Nephron (organoid): ENCODE data around the gene PCNX1.

Experiments
- H3K27ac Mint-ChIP-seq, 3 experiments: 2 replicates each; pipeline ENCODE4 v1.8.0; 2020; ENCODE audit warnings: mixed read lengths in 3 of 3, mild to moderate bottlenecking in 2 of 3, moderate library complexity in 1 of 3
- H3K27me3 Mint-ChIP-seq: 2 replicates; pipeline ENCODE4 v1.8.0; 2021; ENCODE audit warnings: low read depth, mild to moderate bottlenecking, moderate library complexity, mixed read lengths
- H3K36me3 Mint-ChIP-seq: 2 replicates; pipeline ENCODE4 v1.8.0; 2020; ENCODE audit warnings: low read depth, mixed read lengths
- H3K4me1 Mint-ChIP-seq: 2 replicates; pipeline ENCODE4 v1.8.0; 2020; ENCODE audit warnings: mixed read lengths
- H3K4me3 Mint-ChIP-seq, 3 experiments: 2 replicates each; pipeline ENCODE4 v1.8.0; 2020; ENCODE audit warnings: mild to moderate bottlenecking in 3 of 3, mixed read lengths in 3 of 3, moderate library complexity in 2 of 3
- H3K9me3 Mint-ChIP-seq: 2 replicates; pipeline ENCODE4 v1.8.0; 2020; ENCODE audit warnings: mixed read lengths
- CTCF ChIP-seq, 3 experiments: fragments of 200-600 bp; sonication (generic); IDR thresholded peaks; one replicate each; pipeline ENCODE4 v1.5.0; 2021; ENCODE audit warnings: antibody characterized with exemption in 3 of 3; ENCODE audit not compliant: unreplicated experiment in 3 of 3

The PCNX1 gene

GRCh38 chr14:71078500-71078899 lies 171.2 kb downstream of the PCNX1 start:
- Mint-ChIP-seq H3K27ac (no peak overlapping the region), H3K9me3 (peaks cover 51% of the 10 kb centered on the region), H3K4me3 (no peak overlapping the region), H3K36me3 (peaks cover 96% of the 10 kb centered on the region), H3K27me3 (peaks cover 3% of the 10 kb centered on the region), H3K4me1 (no peaks in the 10 kb centered on the region)
- TF ChIP-seq CTCF (IDR thresholded peaks at IDR 0.05; ENCODE audit: unreplicated experiment in 3 of 3), result no peak

- Mint-ChIP-seq H3K36me3 (peaks cover 88% of the 10 kb centered on the region), H3K27ac (peak overlapping the region in 2 of 3 experiments; percentile 33 to 43), H3K4me1 (no peaks in the 10 kb centered on the region), H3K9me3 (peaks cover 6% of the 10 kb centered on the region), H3K4me3 (no peak overlapping the region), H3K27me3 (no peaks in the 10 kb centered on the region)
- no peak for TF ChIP-seq CTCF (IDR thresholded peaks at IDR 0.05; ENCODE audit: unreplicated experiment in 3 of 3)
These were observed 179.3 kb downstream of the PCNX1 start for GRCh38 chr14:71086567-71086966.

GRCh38 chr14:71089971-71090370 lies 182.7 kb downstream of the PCNX1 start:
- no peak overlapping the region for H3K4me3 Mint-ChIP-seq
- peaks cover 90% of the 10 kb centered on the region for H3K36me3 Mint-ChIP-seq
- H3K4me1 Mint-ChIP-seq, result no peaks in the 10 kb centered on the region
- H3K9me3 Mint-ChIP-seq, result peaks cover 9% of the 10 kb centered on the region
- no peaks in the 10 kb centered on the region for H3K27me3 Mint-ChIP-seq
- no peak overlapping the region for H3K27ac Mint-ChIP-seq
- no peak for TF ChIP-seq CTCF (IDR thresholded peaks at IDR 0.05; ENCODE audit: unreplicated experiment in 3 of 3)

GRCh38 chr14:71094722-71095121 lies 187.5 kb downstream of the PCNX1 start:
- Mint-ChIP-seq H3K27ac (no peak overlapping the region), H3K4me3 (no peak overlapping the region), H3K9me3 (peaks cover 9% of the 10 kb centered on the region), H3K36me3 (peaks cover 86% of the 10 kb centered on the region), H3K27me3 (no peaks in the 10 kb centered on the region), H3K4me1 (no peaks in the 10 kb centered on the region)
- no peak for TF ChIP-seq CTCF (IDR thresholded peaks at IDR 0.05; ENCODE audit: unreplicated experiment in 3 of 3)

GRCh38 chr14:71096947-71097346 lies 189.7 kb downstream of the PCNX1 start:
- Mint-ChIP-seq H3K9me3 (peaks cover 6% of the 10 kb centered on the region), H3K27ac (no peak overlapping the region), H3K4me3 (no peak overlapping the region), H3K27me3 (no peaks in the 10 kb centered on the region), H3K36me3 (peaks cover 85% of the 10 kb centered on the region), H3K4me1 (no peaks in the 10 kb centered on the region)
- TF ChIP-seq CTCF (IDR thresholded peaks at IDR 0.05; ENCODE audit: unreplicated experiment in 3 of 3), result no peak

- no peak overlapping the region for H3K4me3 Mint-ChIP-seq
- H3K4me1 Mint-ChIP-seq, result no peaks in the 10 kb centered on the region
- peak; percentile 71 to 86 (median 72) for TF ChIP-seq CTCF (IDR thresholded peaks at IDR 0.05; ENCODE audit: unreplicated experiment in 3 of 3)
- peaks cover 56% of the 10 kb centered on the region for H3K36me3 Mint-ChIP-seq
- H3K27ac Mint-ChIP-seq, result no peak overlapping the region
- H3K9me3 Mint-ChIP-seq, result no peaks in the 10 kb centered on the region
- H3K27me3 Mint-ChIP-seq, result no peaks in the 10 kb centered on the region
These were observed 196.6 kb downstream of the PCNX1 start for GRCh38 chr14:71103662-71104484.
